ENCODE measurements around the gene P4HB.

P4HB gene

DNA sequence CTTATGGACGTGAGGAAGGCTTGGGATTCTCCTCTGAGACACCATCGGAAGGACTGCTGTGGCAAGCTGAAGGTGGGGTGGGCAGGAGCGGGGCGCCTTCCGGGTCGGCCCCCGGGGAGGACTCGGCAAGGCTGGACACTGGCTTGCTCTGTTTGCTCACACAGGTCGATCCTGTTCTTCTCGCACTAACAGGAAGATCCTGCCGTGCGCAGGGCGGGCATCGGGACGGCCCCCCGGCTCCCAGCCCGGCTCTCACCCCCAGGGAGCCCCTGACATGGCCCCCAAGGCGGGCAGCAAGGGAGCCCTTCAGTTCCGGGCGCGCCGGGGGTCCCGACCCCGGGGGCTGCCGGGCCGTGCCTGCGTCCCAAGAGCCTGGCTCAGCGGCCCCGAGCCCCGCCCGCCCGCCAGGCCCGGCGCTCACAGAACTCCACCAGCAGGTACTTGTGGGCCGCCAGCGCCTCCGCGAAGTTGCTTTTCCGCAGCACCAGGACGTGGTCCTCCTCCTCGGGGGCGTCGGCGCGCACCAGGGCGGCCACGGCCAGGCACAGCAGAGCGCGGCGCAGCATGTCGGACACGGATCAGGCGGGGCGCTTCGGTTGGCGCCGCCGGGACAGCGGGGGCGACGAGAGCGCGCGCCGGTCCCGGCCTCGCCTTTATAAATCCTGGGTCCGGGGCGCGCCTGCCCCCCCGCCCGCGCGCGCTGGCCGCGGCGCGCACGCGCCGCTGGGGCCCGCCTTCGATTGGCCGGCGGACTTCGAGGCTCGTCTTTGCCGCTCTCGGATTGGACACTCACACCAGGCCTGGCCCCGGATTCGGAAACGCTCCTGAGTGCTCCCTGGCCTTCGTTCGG lies at the start of gene P4HB:
TSS of gene P4HB (minus strand) at position 630 of the 850 bp plus-strand sequence. CDS start at position 566, 64 bp downstream.
- H3K36me3 ChIP-seq (ENCODE audit: insufficient read depth, low read length), result peaks cover 37% of the 10 kb centered on the region
- H3K9me3 ChIP-seq (ENCODE audit: control insufficient read depth, insufficient read depth, low read length), result no peaks in the 10 kb centered on the region
- peak within 1 kb of the TSS; percentile 95 for H3K9ac ChIP-seq (ENCODE audit: low read depth, low read length)
- 0 out of 2 replicates have a peak, but pooled peaks cover 6% of the 10 kb centered on the region for H3K4me1 ChIP-seq (ENCODE audit: insufficient read depth, low read length)

DNA sequence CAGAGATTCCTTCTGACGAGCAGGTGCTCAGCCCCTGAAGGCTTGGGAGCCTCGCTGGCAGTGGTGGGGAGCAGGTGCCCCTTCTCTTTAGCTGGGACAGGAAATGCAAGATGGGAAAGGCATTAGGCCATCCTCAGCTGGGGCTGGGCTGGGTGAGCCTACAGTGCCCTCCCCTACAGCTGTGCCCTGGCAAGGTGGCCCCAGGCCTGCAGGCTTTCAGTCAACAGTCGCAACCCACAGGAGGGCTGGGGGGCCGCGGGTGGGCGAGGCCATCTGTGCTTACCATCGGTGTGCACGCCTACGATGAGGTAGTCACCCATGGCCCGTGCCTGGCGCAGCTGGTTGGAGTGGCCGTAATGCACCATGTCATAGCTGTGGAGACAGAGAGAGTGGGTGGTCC lies 48.9 kb upstream of the P4HB start:
- no peak overlapping the region for H3K9ac ChIP-seq (ENCODE audit: low read depth, low read length)
- no peaks in the 10 kb centered on the region for H3K9me3 ChIP-seq (ENCODE audit: control insufficient read depth, insufficient read depth, low read length)
- peaks cover 4% of the 10 kb centered on the region; the same call in 1 of the 2 replicates for H3K4me1 ChIP-seq (ENCODE audit: insufficient read depth, low read length)
- no peaks in the 10 kb centered on the region for H3K36me3 ChIP-seq (ENCODE audit: insufficient read depth, low read length)

DNA sequence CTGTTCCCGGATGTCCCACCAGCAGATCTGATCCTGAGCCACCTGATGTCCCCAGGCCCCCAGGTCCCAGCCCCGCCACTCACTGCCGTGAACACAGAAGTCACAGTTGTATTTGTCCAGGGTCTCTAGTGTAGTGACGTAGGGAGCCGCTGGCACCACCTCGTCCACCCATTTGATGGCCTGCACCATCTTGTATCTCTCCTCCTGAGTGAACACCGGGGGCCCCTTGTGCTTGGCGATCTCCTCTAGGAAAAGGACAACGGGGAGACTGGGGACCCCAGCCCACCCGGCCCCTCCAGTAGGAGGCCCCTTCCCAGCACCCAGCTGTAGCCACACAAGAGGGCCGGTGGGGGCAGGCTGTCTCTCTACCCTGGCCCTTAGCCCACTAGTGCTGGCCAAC lies 48.5 kb upstream of the P4HB start:
- Histone ChIP-seq H3K9ac (ENCODE audit: low read depth, low read length) (no peak overlapping the region), H3K9me3 (ENCODE audit: control insufficient read depth, insufficient read depth, low read length) (no peaks in the 10 kb centered on the region), H3K36me3 (ENCODE audit: insufficient read depth, low read length) (no peaks in the 10 kb centered on the region), H3K4me1 (ENCODE audit: insufficient read depth, low read length) (peaks cover 4% of the 10 kb centered on the region; the same call in 1 of the 2 replicates)

DNA sequence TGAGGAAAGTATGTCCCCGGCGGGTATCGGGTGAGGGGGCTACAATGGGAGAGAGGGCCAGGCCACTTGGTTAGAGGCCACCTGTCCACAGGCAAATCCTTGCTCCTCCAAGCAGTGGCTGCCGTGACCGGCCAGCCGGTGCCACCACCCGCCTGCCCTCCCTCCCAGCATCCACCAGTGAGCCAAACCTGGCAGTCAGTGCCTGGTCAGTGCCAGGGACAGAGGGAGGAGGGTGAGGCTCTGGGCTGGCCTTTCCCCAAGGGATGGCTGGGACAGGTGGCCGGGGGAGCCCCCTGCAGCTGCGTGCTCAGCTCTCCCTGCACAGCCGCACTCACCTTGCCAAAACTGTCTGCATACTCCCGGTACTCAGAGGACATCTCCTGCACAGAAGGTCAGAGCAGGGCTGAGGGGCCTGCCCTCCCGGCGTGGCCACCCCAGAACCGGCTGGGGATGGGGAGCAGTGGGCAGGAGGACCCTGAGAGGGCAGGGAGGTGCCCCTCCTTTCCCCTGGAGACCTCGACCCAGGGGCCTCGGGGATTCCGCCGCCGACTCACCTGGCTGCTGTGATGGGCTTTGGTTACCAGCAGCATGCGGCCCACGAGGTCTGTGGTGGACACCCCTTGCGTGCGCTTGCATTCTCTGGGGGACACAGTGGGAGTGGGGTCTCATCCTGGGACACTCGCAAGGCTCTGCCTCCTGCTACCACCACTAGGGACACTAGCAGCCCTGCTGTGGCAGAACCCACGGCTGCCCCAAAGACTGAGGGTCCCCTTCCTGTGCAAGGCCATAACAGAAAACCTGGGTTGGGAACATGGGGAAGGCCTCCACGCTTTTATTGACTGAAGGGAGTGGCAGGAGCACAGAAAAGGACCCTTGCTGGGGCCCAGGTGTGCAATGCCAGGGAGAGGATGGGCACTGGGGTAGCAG lies 47.1 kb upstream of the P4HB start:
- no peak overlapping the region for H3K9ac ChIP-seq (ENCODE audit: low read depth, low read length)
- H3K9me3 ChIP-seq (ENCODE audit: control insufficient read depth, insufficient read depth, low read length), result no peaks in the 10 kb centered on the region
- peaks cover 4% of the 10 kb centered on the region; the same call in 1 of the 2 replicates for H3K4me1 ChIP-seq (ENCODE audit: insufficient read depth, low read length)
- H3K36me3 ChIP-seq (ENCODE audit: insufficient read depth, low read length), result no peaks in the 10 kb centered on the region

DNA sequence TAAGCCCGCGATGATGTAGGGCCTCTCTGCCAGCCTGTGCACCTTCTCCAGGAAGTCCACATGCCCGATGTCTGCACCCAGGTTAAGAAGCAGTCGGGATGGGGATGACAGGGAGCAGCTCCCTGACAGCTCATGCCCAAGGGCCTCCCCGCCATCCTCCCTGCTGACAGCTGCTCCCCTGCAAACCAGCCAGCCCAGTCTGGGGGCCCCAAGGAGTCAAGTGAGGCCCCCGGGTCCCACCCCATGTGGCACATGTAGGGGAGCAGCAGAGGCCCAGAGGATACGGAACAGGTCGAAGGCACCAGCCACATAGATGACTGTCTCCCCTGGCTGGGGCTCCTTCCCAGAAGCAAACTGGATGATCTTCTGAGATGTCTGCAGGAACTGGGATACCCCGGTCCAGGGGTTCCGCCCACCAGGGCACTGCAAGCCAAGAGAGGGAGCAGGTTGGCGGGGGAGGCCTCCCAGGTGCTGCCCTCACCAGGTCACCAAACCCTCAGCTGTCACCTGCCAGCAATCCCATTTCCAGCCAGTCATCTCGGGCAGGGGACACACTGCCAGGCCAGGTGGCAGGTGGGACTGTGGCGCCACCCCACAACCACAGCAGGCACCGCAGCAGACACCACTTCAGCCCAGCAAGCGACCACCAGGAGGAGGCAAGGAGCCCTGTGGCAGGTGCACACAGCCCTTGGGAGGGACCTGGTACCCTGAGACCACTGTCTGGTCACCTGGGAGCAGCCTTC lies 46.3 kb upstream of the P4HB start:
- Histone ChIP-seq H3K4me1 (ENCODE audit: insufficient read depth, low read length) (peaks cover 4% of the 10 kb centered on the region; the same call in 1 of the 2 replicates), H3K36me3 (ENCODE audit: insufficient read depth, low read length) (no peaks in the 10 kb centered on the region), H3K9me3 (ENCODE audit: control insufficient read depth, insufficient read depth, low read length) (no peaks in the 10 kb centered on the region), H3K9ac (ENCODE audit: low read depth, low read length) (no peak overlapping the region)

DNA sequence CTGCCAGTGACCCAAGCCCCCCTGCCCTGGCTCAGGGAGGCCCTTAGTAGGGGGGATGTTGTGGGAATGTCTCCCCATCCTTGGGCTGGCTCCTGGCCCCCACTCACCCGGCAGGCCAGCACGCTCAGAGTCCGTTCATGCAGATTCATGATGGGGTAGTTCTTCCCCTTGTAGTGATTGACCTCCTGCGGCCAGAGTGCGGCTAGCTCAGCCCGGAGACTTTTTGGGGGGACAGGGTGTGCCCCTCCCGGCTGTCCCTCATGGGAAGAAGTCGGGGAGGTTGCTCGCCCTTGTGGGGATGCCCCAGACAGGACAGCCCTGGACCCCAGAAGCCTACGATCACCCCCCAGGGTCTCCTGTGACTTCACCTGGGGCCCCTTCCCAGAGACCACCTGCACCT lies 45.7 kb upstream of the P4HB start:
- Histone ChIP-seq H3K9ac (ENCODE audit: low read depth, low read length) (no peak overlapping the region), H3K4me1 (ENCODE audit: insufficient read depth, low read length) (peaks cover 4% of the 10 kb centered on the region; the same call in 1 of the 2 replicates), H3K36me3 (ENCODE audit: insufficient read depth, low read length) (no peaks in the 10 kb centered on the region), H3K9me3 (ENCODE audit: control insufficient read depth, insufficient read depth, low read length) (no peaks in the 10 kb centered on the region)

DNA sequence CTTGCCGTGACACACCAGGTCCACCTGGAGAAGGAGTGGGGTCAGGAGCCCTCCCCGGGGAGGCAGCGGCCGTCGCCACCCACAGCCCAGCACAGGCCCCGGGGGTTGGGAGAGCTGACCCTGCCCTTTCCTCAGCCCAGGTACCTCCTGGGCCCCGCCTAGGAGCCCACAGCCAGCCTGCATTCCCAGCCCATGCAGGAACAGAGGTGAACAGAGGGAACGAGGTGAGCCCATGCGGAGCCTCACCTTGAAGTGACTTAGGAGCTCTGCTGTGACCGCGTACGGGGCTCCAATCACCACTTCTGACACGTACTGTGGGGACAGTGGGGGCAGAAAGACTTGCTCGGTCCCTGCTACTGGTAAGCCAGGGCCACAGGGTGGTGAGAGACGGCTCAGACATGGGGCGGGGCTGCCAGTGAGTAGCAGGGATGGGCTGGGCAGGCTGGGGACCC lies 45.1 kb upstream of the P4HB start:
- H3K9me3 ChIP-seq (ENCODE audit: control insufficient read depth, insufficient read depth, low read length), result no peaks in the 10 kb centered on the region
- H3K9ac ChIP-seq (ENCODE audit: low read depth, low read length), result no peak overlapping the region
- peaks cover 4% of the 10 kb centered on the region; the same call in 1 of the 2 replicates for H3K4me1 ChIP-seq (ENCODE audit: insufficient read depth, low read length)
- no peaks in the 10 kb centered on the region for H3K36me3 ChIP-seq (ENCODE audit: insufficient read depth, low read length)

DNA sequence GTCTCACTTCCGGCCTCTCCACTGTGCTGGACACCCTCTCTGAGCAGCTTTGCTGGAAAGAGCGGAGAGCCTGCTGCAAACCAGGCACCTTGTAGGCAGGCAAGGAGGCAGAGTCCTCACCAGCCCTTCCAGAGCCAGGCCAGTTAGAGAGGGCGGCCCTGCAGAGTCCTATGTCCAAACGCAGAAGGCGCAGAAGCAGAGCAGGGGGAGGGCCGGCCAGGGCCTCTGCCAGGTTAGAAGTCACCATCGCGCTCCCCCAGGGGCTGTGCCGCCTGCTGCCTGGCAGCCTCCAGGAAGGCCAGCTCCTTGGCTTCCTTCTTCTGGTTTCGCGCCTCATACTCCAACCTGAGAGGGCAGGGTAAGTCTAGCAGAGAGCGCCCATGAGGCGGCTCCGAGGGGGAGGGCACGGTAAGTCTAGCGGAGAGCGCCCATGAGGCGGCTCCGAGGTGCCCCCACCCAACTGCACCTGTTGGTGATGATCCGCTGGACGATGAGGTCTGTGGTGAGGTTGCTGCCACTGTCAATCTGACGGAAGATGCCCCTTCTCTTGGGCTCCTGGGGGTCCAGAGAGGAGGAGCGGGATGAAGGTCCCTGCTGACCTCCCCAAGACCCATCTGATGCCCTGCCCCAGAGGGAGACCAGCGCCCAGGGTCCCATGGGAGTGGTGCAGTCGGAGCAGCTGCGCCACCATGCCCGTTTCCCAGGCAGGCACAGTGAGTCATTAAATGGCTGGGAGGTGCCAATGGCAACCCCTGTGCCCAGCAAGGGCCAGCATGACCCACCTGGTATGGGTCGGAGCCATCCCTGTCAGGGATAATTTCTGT lies 44.5 kb upstream of the P4HB start:
- Histone ChIP-seq H3K9ac (ENCODE audit: low read depth, low read length) (no peak overlapping the region), H3K9me3 (ENCODE audit: control insufficient read depth, insufficient read depth, low read length) (no peaks in the 10 kb centered on the region), H3K4me1 (ENCODE audit: insufficient read depth, low read length) (no peaks in the 10 kb centered on the region; the same call in 1 of the 2 replicates), H3K36me3 (ENCODE audit: insufficient read depth, low read length) (no peaks in the 10 kb centered on the region)

DNA sequence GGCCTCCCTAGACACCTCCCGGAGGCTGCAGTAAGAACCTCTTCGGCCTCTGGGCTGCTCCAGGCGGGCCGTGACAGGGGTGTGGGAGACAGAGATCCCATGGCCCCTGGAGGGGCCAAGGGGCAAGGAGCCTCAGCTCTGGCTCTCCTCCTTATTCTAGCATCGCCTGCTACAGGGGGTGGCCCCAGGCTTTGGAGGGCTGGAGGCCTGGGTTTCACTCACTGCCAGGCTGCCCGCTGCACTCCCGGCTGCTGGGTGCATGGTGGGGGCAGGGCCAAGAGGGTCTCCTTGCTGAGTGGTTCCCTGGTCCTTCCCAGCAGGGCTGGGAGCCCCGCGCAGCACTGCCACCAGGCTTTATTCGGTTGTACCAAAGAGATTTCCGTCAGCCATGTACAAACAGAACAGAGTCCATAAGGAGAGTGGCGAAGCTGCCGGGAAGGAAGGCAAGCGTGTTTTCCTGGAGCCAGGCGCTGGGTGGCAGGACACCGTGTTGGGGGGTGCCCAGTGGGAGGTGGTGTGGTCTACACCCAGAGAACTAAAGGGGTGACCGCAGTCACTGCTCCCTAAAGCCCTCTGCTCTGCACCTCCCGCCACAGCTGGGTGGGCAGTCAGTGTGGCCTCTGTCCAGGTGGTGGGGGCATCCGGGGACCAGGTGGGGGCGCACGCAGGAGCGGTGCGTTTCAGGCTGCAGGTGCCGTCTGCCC lies 43.7 kb upstream of the P4HB start:
- Histone ChIP-seq H3K4me1 (ENCODE audit: insufficient read depth, low read length) (no peaks in the 10 kb centered on the region; the same call in 1 of the 2 replicates), H3K9me3 (ENCODE audit: control insufficient read depth, insufficient read depth, low read length) (no peaks in the 10 kb centered on the region), H3K9ac (ENCODE audit: low read depth, low read length) (no peak overlapping the region), H3K36me3 (ENCODE audit: insufficient read depth, low read length) (no peaks in the 10 kb centered on the region)

DNA sequence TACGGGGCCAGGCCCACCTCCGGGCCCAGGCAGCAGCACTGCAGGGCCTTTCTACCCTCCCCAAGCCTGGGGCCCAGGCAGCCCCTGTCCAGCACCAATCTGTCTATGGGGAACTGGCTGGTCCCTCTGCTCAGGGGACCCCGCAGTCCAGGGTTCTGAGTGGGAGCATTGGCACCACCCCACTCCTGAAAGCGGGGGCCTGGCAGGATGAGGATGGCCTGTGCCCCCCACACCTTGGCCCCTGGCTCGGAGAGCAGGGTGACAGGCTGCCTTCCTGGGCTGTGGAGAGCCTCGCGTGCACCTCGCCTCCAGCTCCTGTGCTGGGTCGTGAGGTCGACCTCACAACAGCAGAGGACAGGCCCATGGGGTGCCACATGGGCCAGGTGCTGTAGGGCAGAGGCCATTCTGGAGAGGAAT lies 43.1 kb upstream of the P4HB start:
- Histone ChIP-seq H3K9ac (ENCODE audit: low read depth, low read length) (no peak overlapping the region), H3K9me3 (ENCODE audit: control insufficient read depth, insufficient read depth, low read length) (no peaks in the 10 kb centered on the region), H3K36me3 (ENCODE audit: insufficient read depth, low read length) (no peaks in the 10 kb centered on the region), H3K4me1 (ENCODE audit: insufficient read depth, low read length) (no peaks in the 10 kb centered on the region; the same call in 1 of the 2 replicates)

DNA sequence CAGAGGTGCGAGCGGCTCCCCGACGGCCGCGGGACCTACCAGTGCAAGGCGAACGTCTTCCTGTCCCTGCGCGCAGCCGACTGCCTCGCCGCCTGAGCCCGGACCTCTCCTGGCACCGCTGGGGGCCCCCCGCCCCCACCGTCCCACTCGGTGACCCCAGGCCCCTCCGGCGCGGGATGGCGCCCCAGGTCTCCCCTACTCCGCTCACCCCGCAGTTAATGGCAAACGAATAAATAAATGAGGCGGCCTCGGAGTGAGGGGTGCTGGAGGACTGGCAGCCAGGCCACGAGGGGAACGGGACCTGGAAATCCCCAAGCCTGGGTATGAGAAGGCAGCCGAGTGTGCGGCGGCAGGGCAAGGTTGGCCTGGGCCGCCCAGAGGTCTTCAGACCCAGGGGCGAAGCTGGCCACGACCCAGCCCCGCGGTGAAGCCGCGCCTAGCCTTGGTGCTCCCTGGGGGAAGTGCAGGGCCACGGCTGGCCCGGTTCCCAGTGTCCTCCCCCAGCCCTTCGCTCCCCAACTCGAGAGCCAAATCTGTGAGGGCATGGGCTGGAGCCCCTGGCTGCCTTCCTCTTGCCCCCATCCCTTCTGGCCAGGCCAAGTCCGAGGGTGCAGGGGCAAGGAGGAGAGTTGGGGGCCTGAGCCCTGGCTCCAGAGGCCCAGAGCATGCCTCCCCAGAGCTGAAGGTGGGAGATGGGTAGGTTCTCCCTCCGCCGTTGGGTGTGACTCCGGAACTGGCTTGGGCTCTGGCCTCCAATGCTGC lies 42.5 kb upstream of the P4HB start:
- Histone ChIP-seq H3K9me3 (ENCODE audit: control insufficient read depth, insufficient read depth, low read length) (no peaks in the 10 kb centered on the region), H3K4me1 (ENCODE audit: insufficient read depth, low read length) (no peaks in the 10 kb centered on the region; the same call in 1 of the 2 replicates), H3K9ac (ENCODE audit: low read depth, low read length) (peak overlapping the region; percentile 42; the same call in 1 of the 2 replicates), H3K36me3 (ENCODE audit: insufficient read depth, low read length) (0 out of 2 replicates have a peak, but pooled peaks cover 3% of the 10 kb centered on the region)

DNA sequence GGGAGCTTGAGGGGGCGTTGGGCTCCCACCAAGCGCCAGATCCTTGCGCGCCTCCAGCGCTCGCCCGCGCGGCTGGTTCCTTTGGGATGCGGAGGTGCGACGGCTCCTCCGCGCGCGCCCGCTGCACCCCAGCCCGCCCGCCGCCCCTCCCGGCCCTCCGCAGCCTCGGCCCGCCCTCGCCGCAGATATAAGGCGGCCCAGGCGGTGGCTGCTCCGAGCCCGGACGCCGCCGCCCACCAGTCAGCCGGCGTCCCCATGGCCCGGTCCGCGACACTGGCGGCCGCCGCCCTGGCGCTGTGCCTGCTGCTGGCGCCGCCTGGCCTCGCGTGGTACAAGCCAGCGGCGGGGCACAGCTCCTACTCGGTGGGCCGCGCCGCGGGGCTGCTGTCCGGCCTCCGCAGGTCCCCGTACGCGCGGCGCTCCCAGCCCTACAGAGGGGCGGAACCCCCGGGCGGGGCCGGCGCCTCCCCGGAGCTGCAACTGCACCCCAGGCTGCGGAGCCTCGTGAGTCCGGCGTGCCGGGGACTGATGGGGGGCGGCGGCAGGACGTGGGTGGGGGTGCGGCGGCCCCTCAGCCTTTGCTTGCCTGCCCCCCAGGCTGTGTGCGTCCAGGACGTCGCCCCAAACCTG lies 41.8 kb upstream of the P4HB start, which contains the start of gene NPB:
TSS of gene NPB (plus strand) at position 216 of the 630 bp plus-strand sequence. CDS start at position 256, 40 bp downstream.
- Histone ChIP-seq H3K36me3 (ENCODE audit: insufficient read depth, low read length) (0 out of 2 replicates have a peak, but pooled peaks cover 6% of the 10 kb centered on the region), H3K9ac (ENCODE audit: low read depth, low read length) (peak within 1 kb of the TSS; percentile 42; the same call in 1 of the 2 replicates), H3K4me1 (ENCODE audit: insufficient read depth, low read length) (no peaks in the 10 kb centered on the region; the same call in 1 of the 2 replicates), H3K9me3 (ENCODE audit: control insufficient read depth, insufficient read depth, low read length) (no peaks in the 10 kb centered on the region)

All from ES-I3 (cell line).